Adrenal gland (tissue), 5 donors: ENCODE results near the gene SCAMP2.

Experiments used
- POLR2A ChIP-seq, 2 donors: fragments of 450-650 bp; IDR thresholded peaks; one replicate each; pipeline ENCODE4 v1.6.1; 2017; ENCODE audit warnings: antibody characterized with exemption in 2 of 2, mild to moderate bottlenecking in 2 of 2, moderate library complexity in 1 of 2
- TF ChIP-seq, protein P1 (sequence below), 6 experiments: fragments of 450-650 bp in 4 of 6; fragments of 200-600 bp in 2 of 6; sonication (generic) in 1 of 6; IDR thresholded peaks; 1 replicate in 5 of 6; 2 replicates in 1 of 6; pipeline versions ENCODE4 v1.5.1 to v1.8.0; 2016 to 2021; ENCODE audit warnings: antibody characterized with exemption in 6 of 6, mild to moderate bottlenecking in 2 of 6, moderate library complexity in 1 of 6
- donor health status: DM: no; HTN: no; CAD: no.

DNA sequence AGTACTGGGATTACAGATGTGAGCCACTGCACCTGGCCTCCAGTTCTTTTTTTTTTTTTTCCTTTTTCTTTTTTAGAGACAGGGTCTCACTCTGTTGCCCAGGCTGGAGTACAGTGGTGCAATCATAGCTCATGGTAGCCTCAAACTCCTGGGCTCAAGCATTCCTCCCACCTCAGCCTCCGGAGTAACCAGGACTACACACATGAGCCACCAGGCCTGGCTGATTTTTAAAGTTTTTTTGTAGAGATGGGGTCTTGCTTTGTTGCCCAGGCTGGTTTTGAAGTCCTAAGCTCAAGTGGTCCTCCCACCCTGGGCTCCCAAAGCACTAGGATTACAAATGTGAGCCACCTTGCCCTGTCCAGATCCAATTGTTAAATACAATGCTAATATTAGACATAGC is 16.6 kb downstream of the SCAMP2 start:
- TF ChIP-seq POLR2A (IDR thresholded peaks at IDR 0.05) = no peak
- TF ChIP-seq, protein P1, sequence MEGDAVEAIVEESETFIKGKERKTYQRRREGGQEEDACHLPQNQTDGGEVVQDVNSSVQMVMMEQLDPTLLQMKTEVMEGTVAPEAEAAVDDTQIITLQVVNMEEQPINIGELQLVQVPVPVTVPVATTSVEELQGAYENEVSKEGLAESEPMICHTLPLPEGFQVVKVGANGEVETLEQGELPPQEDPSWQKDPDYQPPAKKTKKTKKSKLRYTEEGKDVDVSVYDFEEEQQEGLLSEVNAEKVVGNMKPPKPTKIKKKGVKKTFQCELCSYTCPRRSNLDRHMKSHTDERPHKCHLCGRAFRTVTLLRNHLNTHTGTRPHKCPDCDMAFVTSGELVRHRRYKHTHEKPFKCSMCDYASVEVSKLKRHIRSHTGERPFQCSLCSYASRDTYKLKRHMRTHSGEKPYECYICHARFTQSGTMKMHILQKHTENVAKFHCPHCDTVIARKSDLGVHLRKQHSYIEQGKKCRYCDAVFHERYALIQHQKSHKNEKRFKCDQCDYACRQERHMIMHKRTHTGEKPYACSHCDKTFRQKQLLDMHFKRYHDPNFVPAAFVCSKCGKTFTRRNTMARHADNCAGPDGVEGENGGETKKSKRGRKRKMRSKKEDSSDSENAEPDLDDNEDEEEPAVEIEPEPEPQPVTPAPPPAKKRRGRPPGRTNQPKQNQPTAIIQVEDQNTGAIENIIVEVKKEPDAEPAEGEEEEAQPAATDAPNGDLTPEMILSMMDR (IDR thresholded peaks at IDR 0.05) = no peak
